ENCODE measurements around the gene ZNF335. TPM values are rescaled to one million over a fixed set of nuclear protein-coding genes. Genes with fewer than 3 reads are reported as not detected.
A peak's percentile ranks its signal among the peaks of the same experiment; 100 is the strongest.

ZNF335 gene
- total RNA-seq, 1 donor from 2014 or later, result 31.6 TPM

DNA sequence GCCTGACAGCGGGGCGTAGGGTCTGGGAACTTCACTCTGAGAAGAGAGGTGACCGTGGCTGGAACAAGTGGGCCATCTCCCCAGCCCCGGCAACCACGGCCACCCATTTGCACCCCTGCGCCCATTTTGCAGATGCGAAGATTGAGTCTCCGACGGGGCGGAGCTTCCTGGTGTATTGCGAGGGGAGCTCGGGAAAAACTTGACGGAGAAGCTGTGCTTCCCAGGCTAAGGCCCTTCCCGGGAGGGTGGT, 653 bp downstream of the ZNF335 start:
- peak overlapping the region; percentile 64 for H3K27ac Mint-ChIP-seq
- DNase-seq (ENCODE audit: low spot score in 2 of 2, unreplicated experiment in 2 of 2), result no peak
- TF ChIP-seq, protein P1, sequence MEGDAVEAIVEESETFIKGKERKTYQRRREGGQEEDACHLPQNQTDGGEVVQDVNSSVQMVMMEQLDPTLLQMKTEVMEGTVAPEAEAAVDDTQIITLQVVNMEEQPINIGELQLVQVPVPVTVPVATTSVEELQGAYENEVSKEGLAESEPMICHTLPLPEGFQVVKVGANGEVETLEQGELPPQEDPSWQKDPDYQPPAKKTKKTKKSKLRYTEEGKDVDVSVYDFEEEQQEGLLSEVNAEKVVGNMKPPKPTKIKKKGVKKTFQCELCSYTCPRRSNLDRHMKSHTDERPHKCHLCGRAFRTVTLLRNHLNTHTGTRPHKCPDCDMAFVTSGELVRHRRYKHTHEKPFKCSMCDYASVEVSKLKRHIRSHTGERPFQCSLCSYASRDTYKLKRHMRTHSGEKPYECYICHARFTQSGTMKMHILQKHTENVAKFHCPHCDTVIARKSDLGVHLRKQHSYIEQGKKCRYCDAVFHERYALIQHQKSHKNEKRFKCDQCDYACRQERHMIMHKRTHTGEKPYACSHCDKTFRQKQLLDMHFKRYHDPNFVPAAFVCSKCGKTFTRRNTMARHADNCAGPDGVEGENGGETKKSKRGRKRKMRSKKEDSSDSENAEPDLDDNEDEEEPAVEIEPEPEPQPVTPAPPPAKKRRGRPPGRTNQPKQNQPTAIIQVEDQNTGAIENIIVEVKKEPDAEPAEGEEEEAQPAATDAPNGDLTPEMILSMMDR (IDR thresholded peaks at IDR 0.05; ENCODE audit: unreplicated experiment), result no peak
- peak overlapping the region; percentile 75 for H3K4me3 Mint-ChIP-seq
- H3K36me3 Mint-ChIP-seq, result peaks cover 6% of the 10 kb centered on the region
- peaks cover 4% of the 10 kb centered on the region for H3K27me3 Mint-ChIP-seq (ENCODE audit: low read depth)
- no peaks in the 10 kb centered on the region for H3K9me3 Mint-ChIP-seq
- H3K4me1 Mint-ChIP-seq, result peaks cover 16% of the 10 kb centered on the region

GRCh38 chr20:45970646-45971424, 1.2 kb downstream of the ZNF335 start:
- H3K4me1 Mint-ChIP-seq, result peaks cover 16% of the 10 kb centered on the region
- no peak for DNase-seq (ENCODE audit: low spot score in 2 of 2, unreplicated experiment in 2 of 2)

GRCh38 chr20:45969712-45970634, 2.0 kb downstream of the ZNF335 start:
- no peak for DNase-seq (ENCODE audit: low spot score in 2 of 2, unreplicated experiment in 2 of 2)

More at GRCh38 chr20:45970646-45971424, 1.2 kb downstream of the ZNF335 start:
- Mint-ChIP-seq H3K27ac (peak overlapping the region; percentile 74), H3K4me3 (peak overlapping the region; percentile 75), H3K27me3 (ENCODE audit: low read depth) (no peaks in the 10 kb centered on the region), H3K9me3 (no peaks in the 10 kb centered on the region), H3K36me3 (peaks cover 6% of the 10 kb centered on the region)
- TF ChIP-seq, protein P1 (IDR thresholded peaks at IDR 0.05; ENCODE audit: unreplicated experiment), result no peak

GRCh38 chr20:45968801-45969711, 2.9 kb downstream of the ZNF335 start:
- no peak overlapping the region for H3K4me3 Mint-ChIP-seq
- peak in 1 of 2 experiments; percentile 15 for DNase-seq (ENCODE audit: low spot score in 2 of 2, unreplicated experiment in 2 of 2)
- no peaks in the 10 kb centered on the region for H3K9me3 Mint-ChIP-seq
- H3K27me3 Mint-ChIP-seq (ENCODE audit: low read depth), result no peaks in the 10 kb centered on the region
- H3K36me3 Mint-ChIP-seq, result peaks cover 8% of the 10 kb centered on the region
- H3K4me1 Mint-ChIP-seq, result peaks cover 16% of the 10 kb centered on the region
- H3K27ac Mint-ChIP-seq, result no peak overlapping the region
- TF ChIP-seq, protein P1 (IDR thresholded peaks at IDR 0.05; ENCODE audit: unreplicated experiment), result no peak

More at GRCh38 chr20:45969712-45970634, 2.0 kb downstream of the ZNF335 start:
- Mint-ChIP-seq H3K9me3 (no peaks in the 10 kb centered on the region), H3K4me3 (peak overlapping the region; percentile 75), H3K4me1 (peaks cover 16% of the 10 kb centered on the region), H3K27me3 (ENCODE audit: low read depth) (no peaks in the 10 kb centered on the region), H3K36me3 (peaks cover 7% of the 10 kb centered on the region), H3K27ac (peak overlapping the region; percentile 74)
- TF ChIP-seq, protein P1 (IDR thresholded peaks at IDR 0.05; ENCODE audit: unreplicated experiment), result peak; percentile 65

- H3K27ac Mint-ChIP-seq, result no peak overlapping the region
- H3K4me1 Mint-ChIP-seq, result peaks cover 16% of the 10 kb centered on the region
- H3K36me3 Mint-ChIP-seq, result peaks cover 8% of the 10 kb centered on the region
- peak in 1 of 2 experiments; percentile 16 for DNase-seq (ENCODE audit: low spot score in 2 of 2, unreplicated experiment in 2 of 2)
- TF ChIP-seq, protein P1 (IDR thresholded peaks at IDR 0.05; ENCODE audit: unreplicated experiment), result no peak
- no peaks in the 10 kb centered on the region for H3K27me3 Mint-ChIP-seq (ENCODE audit: low read depth)
- no peaks in the 10 kb centered on the region for H3K9me3 Mint-ChIP-seq
- no peak overlapping the region for H3K4me3 Mint-ChIP-seq
Observed at GRCh38 chr20:45968081-45968671, 3.8 kb downstream of the ZNF335 start.

Data from mesothelial cell of epicardium (in vitro differentiated cells).